ENCODE measurements around the gene C5AR1.
"Not testable (repeated sequence)": the region's sequence is repeated elsewhere in the genome, so short reads cannot be mapped to it uniquely, and the experiment has no call there.

C5AR1 gene

DNA sequence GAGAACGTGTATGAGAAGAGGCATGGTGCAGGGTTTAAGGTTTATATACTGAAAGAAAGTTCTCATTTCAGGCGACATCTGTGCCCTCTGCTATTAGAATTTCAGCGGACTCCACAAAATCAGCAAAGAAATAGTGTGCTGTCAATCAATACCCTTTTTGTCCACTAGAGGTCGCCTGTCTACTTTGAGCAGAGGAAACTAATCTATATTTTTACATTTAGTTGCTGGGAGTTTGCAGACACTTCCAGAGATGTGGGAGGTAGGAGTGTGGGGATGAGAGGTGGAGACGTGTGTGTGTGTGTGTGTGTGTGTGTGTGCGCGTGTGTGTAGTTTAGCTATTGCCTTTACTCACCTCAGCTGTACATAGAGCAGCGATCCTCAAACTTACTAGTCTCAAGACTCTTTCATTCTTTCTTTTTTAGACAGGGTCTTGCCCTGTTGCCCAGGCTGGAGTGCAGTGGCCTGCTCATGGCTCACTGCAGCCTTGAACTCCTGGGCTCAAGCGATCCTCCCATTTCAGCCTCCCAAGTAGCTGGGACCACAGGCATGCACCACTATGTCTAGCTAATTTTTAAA is 25.2 kb upstream of the C5AR1 start:
- no peak for DNase-seq (ENCODE audit: low read depth in 2 of 3, low spot score in 2 of 3)

DNA sequence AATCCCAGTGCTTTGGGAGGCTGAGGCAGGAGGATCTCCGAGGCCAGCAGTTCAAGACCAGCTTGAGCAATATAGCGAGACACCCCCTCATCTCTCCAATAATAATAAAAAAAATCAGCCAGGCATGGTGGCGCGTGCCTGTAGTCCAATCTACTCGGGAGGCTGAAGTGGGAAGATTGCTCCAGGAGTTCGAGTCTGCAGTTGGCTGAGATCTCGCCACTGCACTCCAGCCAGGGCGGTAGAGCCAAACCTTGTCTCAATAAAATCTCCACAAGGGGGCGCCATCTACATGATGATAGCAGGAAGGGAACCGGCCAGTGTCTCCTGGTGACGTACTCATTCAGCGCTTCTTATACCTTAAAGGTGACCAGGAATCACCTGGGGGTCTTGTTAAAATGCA is 13.6 kb upstream of the C5AR1 start:
- peak; percentile 29 to 83 (median 37) for DNase-seq (ENCODE audit: low read depth in 2 of 3, low spot score in 2 of 3)

DNA sequence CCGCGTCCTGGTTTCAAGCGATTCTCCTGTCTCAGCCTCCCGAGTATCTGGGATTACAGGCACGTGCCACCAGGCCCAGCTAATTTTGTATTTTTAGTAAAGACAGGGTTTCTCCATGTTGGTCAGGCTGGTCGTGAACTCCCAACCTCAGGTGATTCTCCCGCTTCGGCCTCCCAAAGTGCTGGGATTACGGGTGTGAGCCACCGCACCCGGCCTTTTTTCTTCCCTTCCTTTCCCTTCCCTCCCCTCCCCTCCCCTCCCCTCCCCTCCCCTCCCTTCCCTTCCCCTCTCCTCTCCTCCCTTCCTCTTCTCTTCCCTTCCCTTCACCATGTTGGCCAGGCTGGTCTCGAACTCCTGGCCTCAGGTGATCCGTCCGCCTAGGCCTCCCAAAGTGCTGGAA is 8.8 kb upstream of the C5AR1 start:
- not testable (repeated sequence) for DNase-seq (ENCODE audit: low read depth in 2 of 3, low spot score in 2 of 3)

DNA sequence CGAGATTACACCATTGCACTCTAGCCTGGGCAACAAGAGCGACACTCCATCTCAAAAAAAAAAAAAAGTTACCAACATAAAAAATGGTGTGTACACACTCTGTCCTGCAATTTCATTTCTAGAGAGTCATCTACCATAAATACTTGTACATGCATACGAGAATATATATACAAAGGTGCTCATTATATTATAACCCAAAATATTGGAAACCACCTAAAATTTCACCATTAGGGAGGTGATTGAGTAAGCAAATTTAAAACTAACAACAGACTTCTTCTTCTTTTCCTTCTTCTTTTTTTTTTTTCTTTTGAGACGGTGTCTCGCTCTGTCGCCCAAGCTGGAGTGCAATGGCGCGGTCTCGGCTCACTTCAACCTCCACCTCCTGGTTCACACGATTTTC is 7.4 kb upstream of the C5AR1 start:
- DNase-seq (ENCODE audit: low read depth in 2 of 3, low spot score in 2 of 3) = no peak

DNA sequence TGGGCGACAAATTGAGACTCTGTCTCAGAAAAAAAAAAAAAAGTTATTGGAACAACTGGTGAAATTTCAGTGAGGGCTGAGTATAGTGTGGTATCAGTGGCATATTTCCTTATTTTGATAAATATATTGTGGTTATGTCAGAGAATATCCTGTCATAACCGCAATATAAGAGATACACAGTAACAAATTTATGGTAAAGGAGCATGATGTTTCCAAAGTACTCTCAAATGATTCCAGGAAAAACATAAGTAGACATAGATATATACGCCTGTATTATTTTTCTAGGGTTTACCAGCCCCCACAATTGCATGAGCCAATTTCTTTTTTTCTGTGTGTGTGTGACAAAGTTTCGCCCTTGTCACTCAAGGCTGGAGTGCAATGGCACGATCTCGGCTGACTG is 5.7 kb upstream of the C5AR1 start:
- DNase-seq (ENCODE audit: low read depth in 2 of 3, low spot score in 2 of 3) = no peak

DNA sequence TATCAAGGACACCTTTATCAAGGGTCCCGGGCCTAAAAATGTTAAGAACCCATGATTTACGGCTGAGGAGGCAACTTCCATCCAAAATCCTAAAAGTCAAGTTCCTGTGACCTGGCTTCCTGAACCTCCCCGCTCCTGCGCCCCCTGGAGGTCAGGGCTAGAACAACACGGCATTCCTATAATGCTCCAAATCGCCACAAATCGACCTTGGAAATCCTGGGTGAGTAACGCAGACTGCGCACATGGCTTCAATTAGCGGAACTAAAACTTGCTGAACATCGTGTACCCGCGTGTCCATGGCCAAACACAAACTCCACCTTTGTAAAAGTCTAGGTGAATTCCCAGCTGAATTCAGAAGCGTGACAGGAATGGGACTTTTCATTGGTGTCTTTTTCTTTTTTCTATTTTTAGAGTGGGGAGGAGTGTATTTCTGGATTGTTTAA is 4.3 kb upstream of the C5AR1 start:
- DNase-seq (ENCODE audit: low read depth in 2 of 3, low spot score in 2 of 3) = peak in 2 of 3 experiments; percentile 24 to 43

DNA sequence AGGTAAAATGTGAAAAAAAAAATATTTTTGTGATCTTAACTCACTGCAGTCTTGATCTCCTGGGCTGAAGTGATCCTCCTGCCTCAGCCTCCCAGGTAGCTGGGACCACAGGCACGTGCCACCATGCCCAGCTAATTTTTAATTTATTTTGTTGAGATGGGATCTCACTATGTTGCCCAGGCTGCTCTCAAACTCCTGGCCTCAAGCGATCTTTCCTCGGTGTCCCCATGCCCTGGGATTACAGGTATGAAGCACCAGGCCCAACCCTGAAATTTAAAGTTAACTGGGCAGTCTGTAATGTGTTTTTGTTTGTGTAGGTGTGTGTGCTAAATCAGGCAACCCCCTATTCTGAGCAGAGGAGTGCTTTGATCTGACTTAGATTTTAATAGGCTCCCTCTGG is 3.4 kb upstream of the C5AR1 start:
- no peak for DNase-seq (ENCODE audit: low read depth in 2 of 3, low spot score in 2 of 3)

DNA sequence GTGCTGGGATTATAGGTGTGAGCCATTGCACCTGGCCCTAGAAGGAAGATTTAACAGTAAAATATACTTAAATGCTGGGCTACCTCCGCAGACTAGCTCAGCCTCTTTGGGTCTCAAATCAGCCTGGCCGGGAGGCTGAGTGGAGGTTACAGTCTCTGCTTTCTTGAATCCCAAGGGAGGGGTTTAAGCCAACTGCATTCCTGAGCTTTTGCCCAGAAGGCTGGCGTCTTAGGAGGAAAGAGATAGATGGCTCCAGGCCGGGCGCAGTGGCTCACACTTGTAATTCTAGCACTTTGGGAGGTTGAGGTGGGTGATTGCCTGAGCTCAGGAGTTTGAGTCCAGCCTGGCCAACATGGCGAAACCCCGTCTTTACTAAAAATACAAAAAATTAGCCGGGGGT is 623 bp upstream of the C5AR1 start:
- no peak for DNase-seq (ENCODE audit: low read depth in 2 of 3, low spot score in 2 of 3)

DNA sequence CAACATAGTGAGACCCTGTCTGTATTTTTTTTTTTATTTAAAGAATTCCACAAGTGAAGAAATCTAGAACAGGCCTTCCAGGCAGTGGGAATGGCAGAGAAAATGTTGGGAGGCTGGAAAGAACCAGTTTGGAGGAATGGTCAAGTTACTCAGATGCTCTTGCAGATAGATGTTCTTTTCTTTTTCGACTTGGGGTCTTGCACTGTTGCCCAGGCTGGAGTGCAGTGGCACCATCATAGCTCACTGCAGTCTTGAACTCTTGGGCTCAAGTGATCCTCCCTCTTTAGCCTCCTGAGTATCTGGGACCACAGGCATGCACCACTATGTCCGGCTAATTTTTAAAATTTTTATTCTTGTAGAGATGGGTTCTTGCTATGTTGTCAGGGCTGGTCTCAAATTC is 662 bp downstream of the C5AR1 start:
- no peak for DNase-seq (ENCODE audit: low read depth in 2 of 3, low spot score in 2 of 3)

DNA sequence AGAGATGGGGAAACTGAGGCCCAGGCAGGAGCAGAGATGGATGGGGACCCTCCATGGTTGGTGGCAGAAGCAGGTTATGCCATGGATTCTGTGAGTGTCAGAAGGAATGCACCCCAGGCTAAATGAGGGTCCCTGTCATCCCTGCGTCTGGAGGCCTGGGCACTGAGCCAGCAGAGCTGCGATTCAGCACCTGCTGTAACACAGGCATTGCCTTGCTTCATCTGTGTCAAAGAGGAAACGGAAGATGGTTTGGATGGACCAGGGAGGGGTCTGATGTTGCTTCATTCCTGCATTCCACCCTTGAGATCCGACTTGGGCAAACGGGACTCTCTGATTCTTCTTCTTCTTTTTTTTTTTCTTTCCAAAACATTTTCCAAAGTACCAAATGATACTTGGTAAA is 1.2 kb downstream of the C5AR1 start:
- DNase-seq (ENCODE audit: low read depth in 2 of 3, low spot score in 2 of 3) = no peak

DNA sequence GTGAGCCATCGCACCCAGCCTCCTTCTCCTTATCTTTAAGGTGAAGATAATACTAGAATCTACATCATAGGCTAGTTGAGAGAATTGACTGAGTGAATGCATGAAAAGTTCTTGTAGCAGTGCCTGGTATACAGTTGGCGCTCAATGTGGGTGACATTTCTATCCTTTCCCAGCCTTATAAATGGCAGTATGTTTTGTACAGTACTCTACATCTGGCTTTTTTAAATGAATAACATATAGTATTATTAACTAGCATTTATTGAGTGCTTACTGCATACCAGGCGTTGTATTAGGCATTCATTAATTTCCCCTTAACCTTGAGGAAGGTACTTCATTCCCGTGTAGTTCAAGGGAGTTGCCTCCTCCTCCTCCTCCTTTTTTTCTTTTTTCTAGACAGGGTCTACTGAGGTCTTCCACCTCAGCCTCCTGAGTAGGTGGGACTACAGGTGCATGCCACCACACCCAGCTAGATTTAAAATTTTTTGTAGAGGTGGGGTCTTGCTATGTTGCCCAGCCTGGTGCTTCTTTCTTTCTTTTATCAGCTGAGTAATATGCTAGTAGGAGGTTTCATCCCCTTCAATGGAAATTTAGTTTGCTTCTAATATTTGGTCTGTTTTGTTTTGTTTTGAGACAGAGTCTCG is 2.8 kb downstream of the C5AR1 start:
- no peak for DNase-seq (ENCODE audit: low read depth in 2 of 3, low spot score in 2 of 3)

DNA sequence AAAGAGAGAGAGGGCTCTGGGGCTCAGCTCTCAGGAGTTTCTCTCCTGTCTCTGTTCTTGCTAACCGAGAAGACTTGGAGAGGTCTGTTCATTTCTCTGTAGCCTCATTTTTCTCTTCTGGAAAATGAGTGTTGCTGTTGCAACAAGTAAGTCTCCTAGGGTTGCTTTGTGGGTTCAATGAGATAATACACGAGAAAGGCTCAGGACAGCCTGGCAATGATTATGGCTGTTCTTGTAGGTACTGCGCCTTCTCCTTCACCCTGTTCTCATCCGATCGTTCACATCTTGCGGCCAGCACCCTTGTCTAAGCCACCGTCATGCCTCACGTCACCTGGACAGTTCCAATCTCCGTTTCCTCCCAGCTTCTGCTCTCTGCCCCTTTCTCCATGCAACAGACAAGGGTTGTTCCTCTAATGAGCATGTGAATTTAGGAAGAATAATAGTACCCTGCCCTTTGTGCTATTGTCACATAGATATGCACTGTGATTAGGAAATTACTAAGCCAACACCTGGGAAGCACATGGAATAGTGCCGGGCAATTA is 4.2 kb downstream of the C5AR1 start:
- no peak for DNase-seq (ENCODE audit: low read depth in 2 of 3, low spot score in 2 of 3)

DNA sequence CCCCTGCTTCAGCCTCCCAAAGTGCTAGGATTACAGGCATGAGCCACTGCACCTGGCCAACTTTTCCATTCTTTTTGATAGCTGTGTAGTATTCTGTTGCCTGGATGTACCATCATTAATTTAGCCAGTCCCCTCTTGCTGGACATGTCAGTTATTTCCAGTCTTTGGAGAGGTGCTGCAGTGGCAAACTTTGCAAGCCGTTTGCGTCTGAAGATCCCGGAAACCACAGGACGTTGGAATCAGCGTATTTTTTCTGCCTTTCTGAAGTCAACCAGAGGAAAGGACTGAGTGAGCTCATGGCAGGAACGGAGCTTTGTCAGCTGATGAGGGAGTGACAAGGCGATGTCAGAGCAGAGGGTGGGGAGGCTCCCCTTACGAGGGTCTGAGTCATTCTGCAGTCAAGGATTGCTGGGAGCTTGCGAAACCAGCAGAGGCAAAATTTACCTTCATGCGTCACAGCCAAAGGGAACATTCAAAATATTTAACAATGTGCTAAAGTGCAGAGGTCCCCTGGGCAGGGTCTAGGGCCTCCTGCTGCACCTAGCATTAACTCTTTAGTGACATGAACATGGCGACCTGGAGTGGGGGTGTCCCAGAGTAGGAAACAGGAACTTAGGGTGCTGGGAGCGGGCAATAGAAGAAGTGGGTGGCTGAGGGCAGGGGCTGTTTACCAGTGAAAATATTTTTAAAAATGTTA is 5.6 kb downstream of the C5AR1 start:
- DNase-seq (ENCODE audit: low read depth in 2 of 3, low spot score in 2 of 3) = no peak

DNA sequence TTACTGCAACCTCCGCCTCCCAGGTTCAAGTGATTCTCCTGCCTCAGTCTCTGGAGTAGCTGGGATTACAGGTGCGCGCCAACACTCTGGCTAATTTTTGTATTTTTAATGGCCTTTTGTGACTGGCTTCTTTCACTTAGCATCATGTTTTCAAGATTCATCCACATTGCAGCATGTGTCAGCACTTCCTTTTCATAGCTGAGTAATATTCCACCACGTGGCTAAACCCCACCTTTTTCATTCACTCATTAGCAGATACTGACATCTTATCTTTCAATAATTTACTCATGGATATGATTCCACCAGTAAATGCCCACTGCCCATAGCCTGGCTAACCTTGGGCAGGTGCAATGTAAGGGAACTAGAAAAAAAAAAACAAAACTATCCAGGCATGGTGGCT is 6.9 kb downstream of the C5AR1 start:
- DNase-seq (ENCODE audit: low read depth in 2 of 3, low spot score in 2 of 3) = no peak

DNA sequence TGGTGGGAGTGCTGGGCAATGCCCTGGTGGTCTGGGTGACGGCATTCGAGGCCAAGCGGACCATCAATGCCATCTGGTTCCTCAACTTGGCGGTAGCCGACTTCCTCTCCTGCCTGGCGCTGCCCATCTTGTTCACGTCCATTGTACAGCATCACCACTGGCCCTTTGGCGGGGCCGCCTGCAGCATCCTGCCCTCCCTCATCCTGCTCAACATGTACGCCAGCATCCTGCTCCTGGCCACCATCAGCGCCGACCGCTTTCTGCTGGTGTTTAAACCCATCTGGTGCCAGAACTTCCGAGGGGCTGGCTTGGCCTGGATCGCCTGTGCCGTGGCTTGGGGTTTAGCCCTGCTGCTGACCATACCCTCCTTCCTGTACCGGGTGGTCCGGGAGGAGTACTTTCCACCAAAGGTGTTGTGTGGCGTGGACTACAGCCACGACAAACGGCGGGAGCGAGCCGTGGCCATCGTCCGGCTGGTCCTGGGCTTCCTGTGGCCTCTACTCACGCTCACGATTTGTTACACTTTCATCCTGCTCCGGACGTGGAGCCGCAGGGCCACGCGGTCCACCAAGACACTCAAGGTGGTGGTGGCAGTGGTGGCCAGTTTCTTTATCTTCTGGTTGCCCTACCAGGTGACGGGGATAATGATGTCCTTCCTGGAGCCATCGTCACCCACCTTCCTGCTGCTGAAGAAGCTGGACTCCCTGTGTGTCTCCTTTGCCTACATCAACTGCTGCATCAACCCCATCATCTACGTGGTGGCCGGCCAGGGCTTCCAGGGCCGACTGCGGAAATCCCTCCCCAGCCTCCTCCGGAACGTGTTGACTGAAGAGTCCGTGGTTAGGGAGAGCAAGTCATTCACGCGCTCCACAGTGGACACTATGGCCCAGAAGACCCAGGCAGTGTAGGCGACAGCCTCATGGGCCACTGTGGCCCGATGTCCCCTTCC is 10.5 kb downstream of the C5AR1 start:
- DNase-seq (ENCODE audit: low read depth in 2 of 3, low spot score in 2 of 3) = no peak

DNA sequence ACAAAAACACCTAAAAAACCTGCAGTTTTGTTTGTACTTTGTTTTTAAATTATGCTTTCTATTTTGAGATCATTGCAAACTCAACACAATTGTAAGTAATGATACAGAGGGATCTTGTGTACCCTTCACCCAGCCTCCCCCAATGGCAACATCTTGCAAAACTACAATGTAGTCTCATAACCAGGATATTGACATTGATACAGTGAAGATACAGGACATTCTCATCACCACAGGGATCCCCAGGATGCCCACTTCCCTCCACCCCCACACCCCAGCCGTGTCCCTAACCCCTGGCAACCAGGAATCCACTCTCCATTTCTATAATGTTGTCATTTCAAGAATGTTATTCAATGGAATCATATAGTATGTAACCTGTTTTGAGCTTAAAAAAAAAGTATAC is 12.0 kb downstream of the C5AR1 start:
- no peak for DNase-seq (ENCODE audit: low read depth in 2 of 3, low spot score in 2 of 3)

DNA sequence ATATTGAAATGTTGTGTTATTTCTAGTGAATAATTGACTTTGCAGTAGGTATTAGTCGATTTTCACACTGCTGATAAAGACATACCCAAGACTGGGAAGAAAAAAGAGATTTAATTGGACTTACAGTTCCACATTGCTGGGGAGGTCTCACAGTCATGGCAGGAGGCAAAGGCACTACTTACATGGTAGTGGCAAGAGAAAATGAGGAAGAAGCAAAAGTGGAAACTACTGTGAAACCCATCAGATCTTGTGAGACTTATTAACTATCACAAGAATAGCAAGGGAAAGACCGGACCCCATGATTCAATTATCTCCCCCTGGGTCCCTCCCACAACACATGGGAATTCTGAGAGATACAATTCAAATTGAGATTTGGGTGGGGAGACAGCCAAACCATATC is 12.4 kb downstream of the C5AR1 start:
- no peak for DNase-seq (ENCODE audit: low read depth in 2 of 3, low spot score in 2 of 3)

DNA sequence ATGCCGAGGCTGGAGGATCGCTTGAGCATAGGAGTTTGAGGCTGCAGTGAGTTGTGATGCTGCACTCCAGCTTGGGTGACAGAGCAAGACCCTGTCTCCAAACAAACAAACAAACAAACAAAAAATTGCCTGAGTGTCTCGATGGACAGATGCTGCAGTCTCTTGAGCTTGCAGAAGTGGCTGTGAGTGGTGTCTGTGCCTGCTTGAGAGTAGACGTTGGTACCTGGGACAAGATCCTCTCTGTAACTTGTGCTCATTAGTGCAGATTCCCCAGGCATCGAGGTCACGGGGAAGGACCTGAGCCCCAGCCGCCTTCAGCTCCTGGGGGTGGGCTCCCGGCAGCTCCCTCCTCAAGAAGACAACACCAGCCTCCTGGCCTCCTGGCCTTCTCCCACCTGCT is 13.7 kb downstream of the C5AR1 start:
- DNase-seq (ENCODE audit: low read depth in 2 of 3, low spot score in 2 of 3) = no peak

DNA sequence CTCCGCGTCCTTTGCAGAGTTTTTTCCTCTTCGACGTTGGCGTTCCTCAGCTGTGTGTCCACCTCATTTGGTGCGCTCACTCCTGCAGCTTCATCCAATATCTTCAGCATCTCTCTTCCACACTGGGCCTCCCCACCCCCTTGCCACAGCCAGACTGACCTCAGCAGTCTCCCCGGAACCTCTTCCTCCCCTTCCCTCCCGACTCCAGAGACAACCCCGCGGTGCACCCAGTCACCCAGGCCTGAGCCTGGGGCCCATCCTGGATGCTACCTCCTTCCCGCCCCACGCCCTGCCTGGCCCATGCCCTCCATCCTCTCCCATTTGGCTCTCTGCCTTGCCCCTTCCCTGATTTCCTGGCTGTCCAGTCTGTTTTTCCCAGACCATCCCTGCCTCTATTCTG is 14.2 kb downstream of the C5AR1 start:
- DNase-seq (ENCODE audit: low read depth in 2 of 3, low spot score in 2 of 3) = no peak

DNA sequence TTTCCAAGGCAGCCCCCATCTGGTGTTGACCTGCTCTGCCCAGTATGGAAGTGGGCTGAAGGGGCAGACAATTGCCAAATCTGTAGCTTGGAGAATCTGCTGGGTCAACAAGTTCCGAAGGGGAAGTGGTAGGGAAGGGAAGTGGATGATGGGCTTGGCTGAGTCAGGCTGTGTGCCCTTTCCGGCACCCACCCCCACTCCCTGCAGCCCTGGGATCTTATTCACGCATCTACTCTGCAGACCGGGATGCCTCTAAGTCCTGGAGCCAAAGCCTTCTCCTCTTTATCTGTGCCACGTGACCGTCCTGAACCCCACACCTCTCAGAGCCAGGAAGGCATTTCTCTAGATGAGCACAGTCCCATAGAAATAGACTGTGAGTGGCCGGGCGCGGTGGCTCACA is 14.8 kb downstream of the C5AR1 start:
- DNase-seq (ENCODE audit: low read depth in 2 of 3, low spot score in 2 of 3) = no peak

DNA sequence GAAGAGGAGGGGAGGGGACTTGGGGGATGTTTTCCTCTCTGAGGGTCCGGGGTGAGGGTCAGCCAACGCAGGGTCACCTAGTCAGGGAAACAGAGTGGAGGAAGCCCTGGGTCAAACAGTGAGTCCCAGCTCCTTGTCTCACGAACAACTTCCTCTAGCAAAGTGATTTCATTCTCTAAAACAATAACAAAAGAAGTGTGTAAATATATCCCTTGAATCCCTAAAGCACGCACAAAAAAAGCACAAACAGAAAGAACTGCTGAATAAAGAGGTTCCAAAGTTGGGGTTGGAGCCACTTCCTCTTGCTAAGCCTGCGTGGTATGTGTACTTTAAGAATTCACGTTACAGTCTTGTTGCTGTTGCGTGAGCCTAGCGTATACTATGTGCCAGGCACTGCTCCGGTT is 20.8 kb downstream of the C5AR1 start:
- DNase-seq (ENCODE audit: low read depth in 2 of 3, low spot score in 2 of 3) = no peak

All from activated CD8-positive, alpha-beta memory T cell treated with anti-CD3 and anti-CD28 coated beads for 48 hours (primary cell).